ENCODE data around the gene ZDHHC22.
"Not testable (repeated sequence)": the region's sequence is repeated elsewhere in the genome, so short reads cannot be mapped to it uniquely, and the experiment has no call there.

Gene ZDHHC22, protein sequence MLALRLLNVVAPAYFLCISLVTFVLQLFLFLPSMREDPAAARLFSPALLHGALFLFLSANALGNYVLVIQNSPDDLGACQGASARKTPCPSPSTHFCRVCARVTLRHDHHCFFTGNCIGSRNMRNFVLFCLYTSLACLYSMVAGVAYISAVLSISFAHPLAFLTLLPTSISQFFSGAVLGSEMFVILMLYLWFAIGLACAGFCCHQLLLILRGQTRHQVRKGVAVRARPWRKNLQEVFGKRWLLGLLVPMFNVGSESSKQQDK

DNA sequence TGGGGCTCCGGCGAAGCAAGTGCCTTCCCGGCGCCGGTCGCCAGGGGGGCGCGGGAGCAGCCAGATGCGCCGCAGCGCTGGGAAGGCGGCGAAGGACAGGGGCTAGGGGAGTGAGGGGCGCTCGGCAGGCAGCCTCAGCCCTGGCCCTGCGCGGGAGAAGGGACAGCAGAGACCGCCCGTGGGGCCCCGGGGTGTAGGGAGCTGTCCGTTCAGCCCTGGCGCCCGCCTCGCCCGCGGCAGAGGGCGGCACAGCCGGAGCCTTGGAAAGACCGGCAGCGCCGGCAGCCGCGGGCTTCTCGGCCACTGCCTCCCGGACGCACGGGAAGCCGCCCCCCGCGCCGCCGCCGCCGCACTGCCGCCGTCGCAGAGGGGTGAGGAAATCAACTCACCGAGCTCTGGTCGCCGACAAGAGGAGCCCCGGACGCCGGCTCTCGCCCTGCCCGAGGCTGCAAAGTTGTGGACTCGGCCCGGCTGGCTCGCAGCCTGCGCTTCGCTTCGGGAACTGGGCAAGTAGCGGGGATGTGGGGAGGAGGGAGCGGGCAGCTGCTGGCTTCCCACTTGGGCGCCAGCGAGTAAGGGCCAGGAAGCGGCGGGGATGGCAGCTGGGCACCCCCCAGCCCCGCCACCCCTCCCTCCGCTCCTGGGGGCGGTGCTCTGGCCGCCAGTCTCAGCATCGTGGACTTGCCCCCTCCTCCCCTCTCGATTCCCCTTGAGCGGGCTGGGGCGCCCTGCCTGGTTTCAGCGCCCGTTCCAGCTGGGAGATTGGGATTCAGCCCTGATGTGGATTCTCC lies at the start of gene ZDHHC22:
Gene ZDHHC22 (minus strand): TSS at position 578 of the 791 bp plus-strand sequence. CDS start 2,053 bp downstream, outside the sequence.
- DNase-seq = no peak

DNA sequence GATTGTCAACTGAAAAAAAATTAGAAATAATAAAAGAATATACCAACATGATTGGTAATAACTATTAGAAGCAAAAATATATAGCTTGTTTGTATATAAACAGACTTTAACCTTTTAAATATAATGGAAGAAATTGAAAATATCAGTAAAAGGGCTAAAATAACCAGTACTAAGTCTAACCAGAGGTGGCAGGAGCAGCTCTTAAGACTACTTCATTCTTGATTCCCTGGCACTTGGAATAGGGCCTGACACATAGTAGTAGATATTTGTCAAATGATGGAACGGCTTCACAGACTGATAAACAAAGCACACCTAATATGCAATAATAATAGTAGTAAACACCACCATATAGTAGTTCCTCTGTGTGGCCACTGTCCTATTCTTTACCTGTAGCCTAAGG lies 49.4 kb upstream of the ZDHHC22 start:
- no peak for DNase-seq

DNA sequence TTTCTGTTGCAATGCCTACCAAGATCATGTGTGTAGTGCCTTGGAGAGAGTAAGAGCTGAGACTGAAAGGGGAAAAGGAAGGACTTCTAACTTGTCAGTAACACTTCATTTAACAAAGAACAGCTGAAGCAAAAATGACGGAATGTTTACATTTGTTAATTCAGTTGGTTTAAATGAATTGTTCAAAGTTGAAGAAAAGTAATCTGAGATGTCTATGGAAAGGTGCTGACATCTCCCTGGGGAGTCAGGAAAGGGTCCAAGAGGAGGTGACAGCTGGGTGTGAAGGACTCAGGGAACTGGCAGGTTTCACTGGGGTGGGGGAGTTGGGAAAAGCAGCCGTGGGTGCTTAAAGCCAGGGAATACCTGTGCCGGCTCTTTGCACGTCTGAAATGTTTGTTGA lies 47.9 kb upstream of the ZDHHC22 start:
- no peak for DNase-seq

DNA sequence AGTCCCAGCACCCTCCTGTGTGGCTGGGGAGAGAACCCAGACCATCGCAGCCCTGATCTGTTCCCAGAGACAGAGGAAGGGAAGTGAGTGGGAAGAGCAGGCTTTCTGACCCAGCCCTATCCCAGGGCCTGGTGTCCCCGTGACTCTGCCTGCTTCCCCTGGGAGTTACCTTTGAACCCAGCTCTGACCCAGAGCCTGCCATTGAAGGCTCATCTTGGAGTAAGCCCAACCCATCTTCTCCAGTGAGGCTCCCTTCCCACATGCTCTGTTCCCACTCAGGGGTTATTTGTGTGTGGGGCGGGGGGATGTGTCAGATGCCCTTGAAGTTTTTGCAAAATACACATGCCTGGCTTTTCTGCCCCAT lies 46.0 kb upstream of the ZDHHC22 start:
- no peak for DNase-seq

DNA sequence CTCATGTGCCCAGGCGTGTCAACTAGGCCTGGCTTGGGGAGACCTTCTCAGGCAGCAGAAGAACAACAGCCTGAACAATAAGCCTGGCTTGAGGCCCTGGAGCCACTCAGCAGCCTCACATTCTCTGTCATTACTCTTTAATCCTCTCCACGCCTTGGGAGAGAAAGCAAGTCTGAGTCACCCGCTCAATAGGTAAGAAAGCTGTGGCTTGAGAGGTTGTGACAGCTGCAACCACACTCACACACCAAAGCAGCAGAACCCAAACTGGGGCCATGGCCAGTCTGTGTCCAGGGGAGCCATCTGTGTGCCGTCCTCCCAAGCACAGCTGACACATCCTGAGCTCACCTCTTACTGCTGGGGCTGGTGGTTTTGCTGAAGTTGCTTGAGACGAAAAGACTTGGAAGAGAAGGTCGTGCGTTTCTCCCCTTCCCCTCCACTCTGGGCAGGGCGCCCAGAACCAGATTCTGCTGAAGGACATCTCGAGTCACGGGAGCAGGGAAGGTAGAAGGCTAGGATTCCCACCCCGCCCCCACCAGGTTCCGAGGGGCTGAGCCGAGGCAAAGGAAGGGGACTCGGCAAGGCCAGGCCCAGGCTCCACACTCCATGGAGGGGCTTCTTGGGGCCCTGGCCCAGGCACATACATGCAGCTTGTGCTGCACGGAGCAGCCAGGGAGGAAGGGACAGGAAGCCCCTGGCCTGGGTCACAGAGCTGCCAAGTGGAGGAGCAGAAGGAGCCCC lies 45.5 kb upstream of the ZDHHC22 start:
- no peak for DNase-seq

DNA sequence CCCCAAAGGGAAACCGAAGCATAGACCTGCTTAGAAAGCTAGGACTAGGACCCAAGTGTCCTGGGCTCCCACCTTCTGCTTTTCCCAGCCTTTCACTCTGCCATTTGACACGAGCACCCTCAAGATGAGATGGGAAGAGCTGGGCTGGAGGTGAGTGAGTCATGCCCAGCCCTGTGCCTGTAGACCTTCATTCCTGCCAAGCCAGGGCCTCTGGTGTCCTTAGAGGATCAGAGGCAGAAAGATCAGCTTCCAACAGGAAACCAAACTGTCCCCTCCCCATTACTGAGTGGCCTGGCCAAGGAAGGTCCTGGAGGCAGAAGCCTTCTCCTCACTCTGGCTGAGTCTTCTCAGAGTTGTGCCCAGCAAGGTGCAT lies 43.5 kb upstream of the ZDHHC22 start:
- no peak for DNase-seq

DNA sequence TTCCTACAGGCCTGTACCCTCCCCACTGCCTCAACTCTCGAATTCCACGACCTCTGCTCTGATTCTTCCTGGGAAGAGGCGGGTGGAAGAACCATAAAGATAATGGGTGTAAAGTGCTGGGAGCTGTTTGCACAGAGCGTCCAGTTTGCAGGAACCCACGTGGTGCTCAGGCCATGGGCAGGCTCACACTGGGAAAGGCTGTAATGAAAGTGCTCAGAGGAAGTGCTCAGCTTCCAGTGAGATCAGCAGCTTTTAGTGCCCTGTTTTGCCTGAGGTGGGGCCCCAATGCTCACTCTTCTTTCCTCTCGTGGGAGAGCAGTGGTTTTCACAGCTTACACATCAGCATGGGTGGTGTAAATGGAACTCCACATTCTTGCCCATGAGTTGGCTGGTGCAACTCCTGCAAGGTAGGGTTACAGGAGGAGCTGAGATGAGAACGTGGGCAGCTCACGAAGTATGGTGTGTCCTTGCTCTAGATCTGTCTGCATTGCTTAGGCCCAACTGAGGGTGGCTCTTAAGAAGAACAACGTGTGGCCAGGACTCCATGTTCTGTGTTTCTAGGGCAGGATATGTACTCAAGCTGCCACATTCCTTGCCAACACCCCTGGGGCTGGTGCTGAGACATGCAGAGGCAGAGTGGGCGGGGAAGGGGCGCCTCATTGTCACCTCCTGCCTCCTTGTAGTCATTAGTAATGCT lies 43.0 kb upstream of the ZDHHC22 start:
- peak; percentile 15 for DNase-seq

DNA sequence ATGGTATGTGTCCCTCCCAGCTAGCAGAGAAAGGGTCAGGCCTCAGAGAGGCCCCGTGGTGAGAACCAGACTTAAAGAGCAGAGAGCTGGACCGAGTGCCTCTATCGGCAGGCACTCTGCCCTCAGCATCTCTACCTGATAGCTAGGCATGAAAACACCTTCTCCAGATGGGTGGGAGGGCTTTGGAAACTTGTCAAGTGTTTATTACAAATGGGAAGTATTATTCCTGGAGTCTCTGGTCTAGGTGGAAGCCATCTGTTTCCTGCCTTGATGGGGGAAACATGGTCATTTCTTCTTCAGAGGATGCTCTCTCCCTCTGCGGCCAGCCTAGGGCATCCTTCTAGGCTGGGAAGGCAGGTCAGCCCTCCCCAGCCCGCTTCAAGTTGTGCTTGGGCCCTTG lies 42.3 kb upstream of the ZDHHC22 start:
- no peak for DNase-seq

DNA sequence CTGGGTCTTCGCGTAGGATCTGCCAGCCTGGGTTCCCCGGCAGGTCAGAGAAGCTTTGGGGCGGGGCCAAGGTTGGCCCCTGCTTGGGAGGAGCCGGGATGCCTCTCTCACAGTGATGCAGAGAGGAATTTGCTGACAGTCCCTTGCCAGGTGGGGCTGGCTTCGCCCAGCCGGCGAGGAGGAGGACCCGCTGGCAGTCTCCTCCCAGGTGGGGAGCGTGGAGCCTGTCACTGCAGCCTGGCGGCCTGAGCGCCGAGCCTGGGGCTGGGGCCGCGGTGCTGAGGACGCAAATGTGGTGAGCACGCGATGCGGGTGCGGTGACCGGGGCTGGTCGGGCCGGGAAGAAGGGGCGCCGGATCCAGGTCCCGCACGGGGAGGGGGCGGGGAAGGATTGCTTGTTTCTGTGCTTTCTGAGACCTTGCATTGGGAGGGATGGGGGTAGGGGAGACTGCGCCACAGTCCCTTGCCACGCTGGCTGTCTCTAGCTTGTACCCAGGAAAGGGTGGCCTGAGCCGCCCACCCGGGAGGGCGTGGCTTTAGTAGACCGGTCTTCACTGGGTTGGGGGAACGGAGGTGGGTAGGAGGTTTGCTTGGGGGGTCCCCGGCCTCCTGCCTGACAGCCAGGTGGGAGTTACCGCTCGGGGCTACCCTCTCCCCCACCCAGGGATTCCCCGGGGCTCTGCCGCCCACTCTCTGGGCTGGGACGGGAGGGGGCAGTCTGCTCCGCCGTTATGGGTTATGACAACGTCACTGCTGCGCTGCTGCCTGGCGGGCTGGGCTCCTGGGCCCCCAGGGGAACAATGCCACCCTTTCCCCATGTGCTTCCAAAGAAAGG lies 40.2 kb upstream of the ZDHHC22 start, which contains the start of gene TMEM63C:
Gene TMEM63C (plus strand): TSS at position 196 of the 835 bp plus-strand sequence. CDS start 37,016 bp downstream, outside the sequence.
- DNase-seq = peak; percentile 81

DNA sequence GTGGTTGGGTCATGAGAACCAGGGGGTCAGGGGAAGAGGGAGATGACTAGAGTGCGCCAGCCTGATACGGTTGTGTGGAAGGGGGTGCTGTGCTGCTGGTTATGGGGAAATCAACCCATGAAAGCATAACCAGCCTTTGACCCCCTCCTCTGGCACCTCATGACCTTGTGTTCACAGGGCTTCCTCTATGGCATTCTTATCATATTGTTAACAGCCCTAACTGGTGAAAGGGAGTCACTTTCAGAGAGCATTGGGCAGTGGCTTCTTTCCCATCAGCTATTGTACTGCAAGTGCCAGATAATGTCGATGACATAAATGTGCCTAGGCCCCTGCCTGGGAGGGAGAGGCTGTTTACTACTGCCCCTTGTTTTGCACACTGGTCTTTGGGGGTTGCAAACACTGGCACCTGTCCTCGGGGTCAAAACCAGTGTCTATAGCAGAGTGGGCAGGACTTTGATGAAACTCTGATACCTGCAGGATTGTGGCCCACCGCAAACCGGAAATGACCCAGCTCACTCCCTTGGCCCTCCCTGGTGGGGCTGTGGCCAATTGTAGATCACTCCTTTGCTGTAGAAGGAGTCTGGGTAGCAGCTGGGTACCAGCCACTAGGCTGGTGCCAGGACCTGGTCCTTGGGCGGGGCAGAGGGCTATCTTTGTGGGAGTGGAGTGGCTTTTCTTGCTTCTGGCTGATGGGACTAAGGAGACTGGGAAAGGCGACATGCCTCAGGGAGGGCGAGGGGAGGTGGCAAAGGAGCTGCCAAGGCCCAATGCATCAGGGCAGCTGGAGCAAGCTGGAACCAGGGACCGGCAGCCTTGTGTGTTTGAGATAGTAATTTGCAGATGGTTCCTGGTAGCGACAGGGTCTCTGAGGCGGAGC lies 39.4 kb upstream of the ZDHHC22 start:
- DNase-seq = no peak

DNA sequence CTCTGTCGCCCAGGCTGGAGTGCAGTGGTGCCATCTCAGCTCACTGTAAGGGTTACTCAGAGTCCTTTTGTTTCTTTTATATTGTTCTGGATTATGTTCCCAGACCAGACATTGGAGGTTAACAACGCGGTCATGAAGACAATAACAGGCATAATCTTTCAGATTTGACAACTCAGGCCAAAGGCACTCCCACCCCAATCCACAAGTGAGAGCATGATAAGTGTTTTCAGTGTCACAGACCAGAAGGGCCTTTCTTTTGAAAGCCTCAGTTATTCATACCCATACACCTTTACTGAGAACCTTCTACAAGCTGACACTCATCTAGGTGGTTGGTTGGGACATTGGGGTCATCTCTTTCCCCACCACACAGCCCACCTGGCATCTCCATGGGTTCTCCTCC lies 37.1 kb upstream of the ZDHHC22 start:
- no peak for DNase-seq

DNA sequence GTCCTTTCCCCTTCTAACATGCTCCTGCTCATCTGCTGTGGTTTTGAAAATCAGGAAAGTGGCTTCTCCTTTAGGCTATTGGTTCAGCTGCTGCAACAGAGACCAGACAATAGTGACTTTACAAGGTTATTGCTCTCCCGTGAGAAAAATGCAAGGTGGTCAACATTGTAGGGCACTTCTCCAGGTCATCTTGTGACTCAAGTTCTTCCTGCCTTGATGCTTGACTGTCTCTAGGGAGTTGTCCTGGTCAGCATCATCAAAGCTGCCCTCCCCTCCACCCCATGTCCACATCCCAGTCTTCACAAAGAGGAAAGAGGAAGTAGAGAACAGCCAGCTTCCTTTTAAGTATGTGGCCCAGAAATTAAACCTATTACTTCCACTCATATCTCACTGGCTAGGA lies 36.1 kb upstream of the ZDHHC22 start:
- no peak for DNase-seq

DNA sequence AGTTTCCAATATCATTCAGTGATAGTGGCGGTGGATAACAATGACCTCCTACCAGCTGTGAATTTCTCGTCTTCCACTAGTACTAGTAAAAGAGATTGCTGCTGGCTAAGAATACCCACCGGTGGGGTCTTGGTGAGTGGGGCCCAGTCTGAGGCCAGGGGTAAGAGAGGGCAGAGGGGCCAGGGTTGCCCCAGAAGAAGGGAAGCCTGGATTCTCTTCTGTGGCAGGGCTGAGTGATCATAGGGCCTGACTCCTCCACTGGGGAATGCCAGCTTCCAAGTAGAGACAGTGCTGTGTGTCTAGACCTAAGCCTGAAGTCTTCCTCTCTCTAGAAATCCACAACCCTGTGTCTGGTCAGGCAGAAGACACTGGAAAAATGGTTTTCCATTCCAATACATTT lies 34.3 kb upstream of the ZDHHC22 start:
- no peak for DNase-seq

DNA sequence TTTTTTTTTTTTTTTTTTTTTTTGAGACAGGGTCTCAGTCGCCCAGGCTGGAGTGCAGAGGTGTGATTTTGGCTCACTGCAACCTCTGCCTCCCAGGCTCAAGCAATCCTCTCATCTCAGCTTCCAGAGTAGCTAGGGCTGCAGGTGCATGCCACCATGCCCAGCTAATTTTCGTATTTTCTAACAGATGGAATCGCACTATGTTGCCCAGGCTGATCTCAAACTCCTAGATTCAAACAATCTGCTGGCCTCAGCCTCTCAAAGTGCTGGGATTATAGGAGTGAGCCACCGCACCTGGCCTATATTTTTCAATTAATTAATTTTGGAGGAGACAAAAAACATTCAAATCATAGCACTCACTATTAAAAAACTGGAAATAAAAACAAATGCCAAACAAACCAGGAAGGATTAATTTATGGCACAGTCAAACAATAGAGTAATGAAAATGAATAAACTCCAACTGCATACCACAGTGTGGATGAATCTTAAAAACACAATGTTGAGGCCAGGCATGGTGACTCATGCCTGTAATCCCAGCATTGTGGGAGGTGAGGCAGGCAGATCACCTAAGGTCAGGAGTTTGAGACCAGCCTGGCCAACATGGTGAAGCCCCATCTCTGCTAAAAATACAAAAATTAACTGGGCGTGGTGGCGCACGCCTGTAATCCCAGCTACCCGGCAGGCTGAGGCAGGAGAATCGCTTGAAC lies 32.5 kb upstream of the ZDHHC22 start:
- DNase-seq = not testable (repeated sequence)

DNA sequence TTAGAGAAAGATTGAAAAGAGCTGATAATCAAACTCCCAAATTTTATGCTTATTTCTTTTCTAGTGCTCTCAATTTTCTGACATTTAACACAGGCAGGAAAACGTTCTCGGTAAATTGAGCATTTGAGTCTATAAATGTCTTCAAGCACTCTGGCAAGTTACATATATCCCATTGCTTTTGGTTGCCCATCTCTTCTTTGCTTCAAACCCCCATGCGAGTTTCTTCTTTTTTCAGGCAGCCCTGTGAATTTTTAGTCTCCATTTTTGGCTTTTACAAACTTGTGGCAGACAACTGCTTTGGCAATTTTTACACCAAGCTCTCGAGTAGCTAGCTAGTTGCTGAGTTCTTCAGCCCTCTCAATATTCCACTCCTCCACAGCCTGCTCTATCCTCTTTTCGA lies 31.3 kb upstream of the ZDHHC22 start:
- DNase-seq = no peak

DNA sequence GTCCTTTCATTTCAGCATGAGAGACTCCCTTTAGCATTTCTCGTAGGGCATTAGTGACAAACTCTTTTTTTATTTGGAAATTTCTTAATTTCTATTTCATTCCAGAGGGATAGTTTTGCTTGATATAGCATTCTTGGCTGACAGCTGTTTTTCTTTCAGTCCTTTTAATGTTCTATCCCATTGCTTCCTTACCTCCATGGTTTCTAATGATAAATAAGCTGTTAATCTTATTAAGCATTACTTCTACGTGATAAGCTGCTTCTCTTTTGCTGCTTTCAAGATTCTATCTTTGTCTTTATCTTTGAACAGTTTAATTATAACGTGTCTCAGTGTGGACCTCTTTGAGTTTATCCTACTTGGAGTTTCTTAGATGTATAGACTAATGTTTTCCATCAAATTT lies 28.5 kb upstream of the ZDHHC22 start:
- no peak for DNase-seq

DNA sequence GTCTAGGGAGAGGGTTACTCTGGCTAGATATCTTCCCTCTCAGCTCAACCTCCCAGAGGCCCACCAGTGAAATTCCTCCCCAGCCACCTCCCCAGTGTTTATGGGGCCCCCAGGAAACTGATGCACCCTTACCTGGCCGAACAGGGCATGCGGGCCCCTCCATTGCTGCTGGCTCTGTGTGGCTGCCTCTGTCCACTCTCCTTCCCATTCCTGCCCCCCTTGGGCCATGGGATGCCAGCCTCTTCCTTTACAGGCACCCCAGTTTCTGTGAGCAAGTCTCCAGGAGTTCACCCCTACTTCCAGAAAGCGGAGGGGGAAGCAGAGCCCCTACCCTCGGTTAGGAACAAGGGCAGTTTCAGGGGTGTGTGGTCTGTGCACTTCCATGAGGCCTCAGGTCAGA lies 19.4 kb upstream of the ZDHHC22 start:
- DNase-seq = no peak

DNA sequence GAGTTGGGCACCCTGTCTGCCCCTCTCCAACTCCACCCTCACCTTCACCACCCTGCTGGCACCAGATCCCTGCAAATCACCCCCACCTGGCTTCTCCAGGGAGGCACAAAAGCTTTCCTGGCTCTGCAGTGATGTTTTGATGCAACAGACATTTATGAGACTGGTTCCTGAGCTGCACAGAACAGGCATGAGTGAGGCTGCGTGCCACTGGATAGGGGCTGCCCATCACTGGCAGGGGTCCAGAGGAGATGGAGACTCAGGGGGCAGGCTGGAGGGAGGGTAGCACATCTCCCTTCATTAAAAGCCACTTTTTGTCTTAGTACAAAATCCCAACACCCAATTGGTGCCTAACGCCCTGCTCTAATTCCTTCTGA lies 17.3 kb upstream of the ZDHHC22 start:
- no peak for DNase-seq

DNA sequence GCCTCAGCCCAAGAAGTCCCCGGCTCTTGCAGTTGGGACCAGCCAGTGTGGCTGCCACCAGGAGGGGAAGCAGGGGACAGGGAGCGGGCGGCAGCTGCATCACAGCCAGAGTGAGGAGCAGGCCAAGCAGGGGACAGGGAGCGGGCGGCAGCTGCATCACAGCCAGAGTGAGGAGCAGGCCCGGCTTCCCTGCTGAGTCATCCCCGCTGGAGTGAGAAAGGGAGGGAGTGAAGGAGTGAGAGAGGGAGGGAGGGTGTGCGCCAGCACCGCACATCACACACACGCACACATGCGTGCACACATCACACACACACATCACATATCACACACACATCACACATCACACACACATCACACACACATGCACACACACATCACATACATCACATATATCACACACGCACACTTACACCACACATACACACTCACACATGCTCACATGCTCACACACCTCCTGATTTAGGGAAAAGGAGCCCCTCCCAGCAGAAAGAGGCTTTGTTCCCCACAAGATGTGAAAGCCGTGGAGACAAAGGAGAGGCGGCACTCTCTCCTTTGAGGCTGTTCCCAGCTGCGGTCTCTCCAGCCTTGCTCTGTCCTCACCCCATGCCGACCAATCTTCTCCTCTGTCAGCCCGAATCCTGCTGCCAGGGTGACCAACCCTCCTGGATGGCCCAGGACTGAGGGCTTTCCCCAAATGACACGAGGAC lies 16.7 kb upstream of the ZDHHC22 start:
- DNase-seq = no peak

DNA sequence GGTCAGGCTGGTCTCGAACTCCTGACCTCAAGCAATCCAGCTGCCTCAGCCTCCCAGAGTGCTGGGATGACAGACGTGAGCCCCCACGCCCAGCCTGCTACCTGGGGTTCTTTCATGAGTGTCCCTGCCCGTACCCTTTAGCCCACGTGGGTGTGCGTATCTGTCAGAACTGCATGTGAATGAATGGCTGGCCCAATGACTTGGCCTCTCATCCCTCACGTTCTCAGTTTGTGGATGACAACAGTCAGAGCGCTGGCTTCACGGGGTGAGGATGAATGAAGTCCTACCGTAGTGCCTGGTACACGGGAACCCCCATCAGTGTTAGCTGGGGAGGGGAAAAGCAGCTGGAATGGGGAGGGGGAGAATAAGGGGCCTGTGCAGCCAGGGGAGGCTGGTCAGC lies 16.1 kb upstream of the ZDHHC22 start:
- DNase-seq = no peak
